Caki2 (cell line): Measurements from ENCODE around the gene TAS1R2. TPM values are rescaled to one million over a fixed set of nuclear protein-coding genes. Genes with fewer than 3 reads are reported as not detected.
"Not testable (repeated sequence)": the region's sequence is repeated elsewhere in the genome, so short reads cannot be mapped to it uniquely, and the experiment has no call there.

ENCODE experiments used
- DNase-seq: peaks from one replicate; pipeline ENCODE4 v3.0.0-alpha.2; 2015; ENCODE audit warnings: low read depth
- in situ Hi-C: cut with HindIII; loops from 2 replicates; pipeline ENCODE4 v1.10.0; 2016; ENCODE audit warnings: low sequenced_read_pairs, low pct_unique_long_range_greater_than_20kb, mixed read lengths
- total RNA-seq: library from RNA; depleted of rRNA; stranded (reverse); fragments of >200 nt; shearing (Covaris generic); gene quantifications from 2 replicates; pipeline ENCODE4 v1.2.3, GENCODE V29; 2014; ENCODE audit warnings: low replicate concordance

Gene TAS1R2
- total RNA-seq, 1 experiment from 2014 or later: not detected

DNA sequence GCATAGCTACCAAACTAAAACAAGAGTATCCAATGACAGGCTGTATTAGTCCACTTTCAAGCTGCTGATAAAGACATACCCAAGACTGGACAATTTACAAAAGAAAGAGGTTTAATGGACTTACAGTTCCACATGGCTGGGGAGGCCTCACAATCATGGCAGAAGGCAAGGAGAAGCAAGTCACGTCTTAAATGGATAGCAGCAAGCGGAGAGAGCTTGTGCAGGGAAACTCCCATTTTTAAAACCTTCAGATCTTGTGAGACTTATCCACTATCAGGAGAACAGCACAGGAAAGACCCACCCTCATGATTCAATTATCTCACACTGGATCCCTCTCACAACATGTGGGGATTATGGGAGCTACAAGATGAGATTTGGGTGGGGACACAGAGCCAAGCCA, 11.7 kb downstream of the TAS1R2 start:
- DNase-seq, in situ Hi-C loops: not testable (repeated sequence)

DNA sequence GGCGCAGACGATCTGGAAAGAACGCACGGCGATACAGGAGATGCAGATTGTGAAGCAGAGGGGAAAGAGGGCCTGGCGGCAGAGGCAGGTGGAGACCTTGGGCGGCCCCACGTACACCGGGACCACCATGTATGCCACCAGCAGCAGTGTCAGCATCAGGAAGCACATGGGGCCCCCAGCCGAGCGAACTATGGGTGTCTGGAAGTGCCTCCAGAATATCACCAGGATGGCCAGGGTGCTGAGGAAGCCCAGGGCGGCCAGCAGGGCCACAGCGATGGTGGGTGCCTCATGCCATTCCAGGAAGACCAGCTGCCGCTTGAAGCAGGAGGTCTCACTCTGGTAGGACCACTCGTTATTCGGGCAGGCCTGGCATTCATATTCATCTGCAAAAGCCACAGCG, 19.3 kb downstream of the TAS1R2 start:
- in situ Hi-C loops: no loop called here
- no peak for DNase-seq

DNA sequence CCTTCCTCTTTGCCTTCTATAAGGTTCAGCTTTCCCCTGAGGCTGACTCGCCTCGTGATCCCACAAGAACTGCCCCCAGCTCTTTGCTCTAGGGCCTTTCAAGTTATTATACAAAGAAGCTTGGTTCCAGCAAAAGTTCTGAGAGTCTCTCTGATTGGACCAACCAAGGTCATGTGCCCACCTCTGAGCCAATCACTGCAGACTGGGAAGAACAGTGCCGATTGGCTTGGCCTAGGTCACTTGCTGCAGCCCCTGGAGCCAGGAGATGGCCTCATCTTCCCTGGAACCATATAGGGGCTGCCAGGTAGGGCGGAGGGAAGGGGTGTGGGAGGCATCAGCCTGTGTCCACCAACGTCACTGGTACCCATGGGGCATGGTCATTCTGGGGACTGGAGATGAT, 22.8 kb downstream of the TAS1R2 start:
- DNase-seq: no peak
- in situ Hi-C loops: no loop called here

DNA sequence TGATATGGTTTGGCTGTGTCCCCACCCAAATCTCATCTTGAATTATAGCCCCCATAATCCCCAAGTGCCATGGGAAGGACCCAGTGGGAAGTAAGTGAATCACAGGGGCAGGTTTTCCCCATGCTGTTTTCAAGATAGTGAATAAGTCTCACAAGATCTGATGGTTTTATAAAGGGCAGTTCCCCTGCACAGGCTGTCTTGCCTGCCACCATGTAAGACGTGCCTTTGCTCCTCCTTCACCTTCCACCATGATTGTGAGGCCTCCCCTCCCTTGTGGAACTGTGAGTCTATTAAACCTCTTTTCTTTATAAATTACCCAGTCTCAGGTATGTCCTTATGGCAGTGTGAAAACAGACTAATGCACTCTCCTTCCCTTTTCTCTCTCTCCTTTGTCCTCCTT, 27.1 kb downstream of the TAS1R2 start:
- DNase-seq, in situ Hi-C loops: not testable (repeated sequence)

DNA sequence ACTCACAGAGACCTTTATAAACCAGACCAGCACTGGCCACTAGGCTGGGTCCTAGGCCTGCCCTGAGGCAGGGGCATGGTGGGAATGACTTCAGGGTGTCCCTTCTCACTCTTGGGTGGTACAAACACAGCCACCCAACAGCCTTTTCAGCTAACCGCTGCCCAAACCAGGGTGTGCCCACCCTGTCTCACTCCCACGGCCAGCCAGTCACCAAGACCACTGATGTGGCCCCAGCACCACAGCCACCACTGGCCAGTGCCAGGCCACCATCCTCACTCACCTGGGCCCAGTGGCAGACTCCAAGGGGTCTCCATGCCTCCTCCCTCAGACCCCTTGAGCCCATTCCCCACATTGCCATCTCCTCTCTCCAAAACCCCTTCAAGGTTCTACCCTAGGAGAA, 27.8 kb downstream of the TAS1R2 start:
- no peak for DNase-seq
- in situ Hi-C loops: no loop called here

DNA sequence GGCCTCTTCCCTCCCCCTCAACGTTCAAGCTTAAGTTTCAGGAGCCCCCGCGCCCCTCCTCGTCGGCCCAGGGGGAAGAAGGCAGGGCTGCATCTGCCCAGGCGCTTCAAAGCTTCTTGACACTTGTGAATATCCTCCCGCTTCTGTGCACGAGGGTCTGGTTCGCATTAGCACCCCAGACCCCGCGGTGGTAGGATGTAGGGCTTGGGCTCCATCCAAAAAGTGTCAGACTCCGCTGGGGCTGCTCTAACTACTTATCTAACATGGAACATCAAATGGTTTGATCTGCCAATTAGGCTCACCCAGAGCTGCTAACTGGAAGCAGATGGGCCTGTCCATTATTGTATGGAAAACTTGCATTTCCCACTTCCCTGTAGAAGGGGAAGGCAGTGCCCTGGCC, 28.9 kb downstream of the TAS1R2 start:
- no peak for DNase-seq
- in situ Hi-C loops: no loop called here

DNA sequence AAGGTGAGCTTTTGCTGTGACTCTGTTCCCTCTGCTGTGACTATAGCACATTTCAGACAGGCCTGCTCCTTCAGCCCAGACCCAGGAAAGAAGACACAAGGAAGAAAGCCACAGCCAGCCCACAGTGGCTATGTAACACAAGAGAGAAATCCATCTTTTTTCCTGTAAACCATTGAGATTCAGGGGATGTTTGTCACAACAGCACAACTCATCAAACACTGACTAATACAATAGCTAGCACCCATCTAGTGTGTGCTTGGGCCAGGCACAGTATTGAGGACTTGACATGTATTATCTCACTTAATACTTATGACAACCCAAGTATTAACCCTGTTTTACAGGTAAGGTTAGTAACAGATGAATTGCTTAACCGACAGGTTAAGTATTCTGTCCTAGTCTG, 29.8 kb downstream of the TAS1R2 start:
- in situ Hi-C loops: no loop called here
- no peak for DNase-seq

DNA sequence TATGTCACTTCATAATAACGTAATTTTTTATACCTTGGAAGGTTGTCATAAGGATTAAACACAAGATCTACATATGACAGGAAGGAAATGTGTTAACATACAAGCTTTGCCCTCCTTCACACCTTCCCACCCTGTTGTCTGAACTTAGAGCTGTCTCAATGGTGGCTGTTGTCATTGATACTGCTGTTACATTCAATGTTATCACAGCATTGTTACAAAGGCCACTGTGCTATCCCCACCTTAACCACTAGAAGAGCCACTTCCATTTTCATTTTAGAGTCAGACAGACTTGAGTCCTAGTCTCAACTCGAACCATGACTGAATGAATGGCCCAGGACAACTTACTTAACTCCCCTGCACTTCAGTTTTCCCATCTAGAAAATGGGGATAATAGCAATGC, 31.2 kb downstream of the TAS1R2 start:
- in situ Hi-C loops: no loop called here
- DNase-seq: no peak

DNA sequence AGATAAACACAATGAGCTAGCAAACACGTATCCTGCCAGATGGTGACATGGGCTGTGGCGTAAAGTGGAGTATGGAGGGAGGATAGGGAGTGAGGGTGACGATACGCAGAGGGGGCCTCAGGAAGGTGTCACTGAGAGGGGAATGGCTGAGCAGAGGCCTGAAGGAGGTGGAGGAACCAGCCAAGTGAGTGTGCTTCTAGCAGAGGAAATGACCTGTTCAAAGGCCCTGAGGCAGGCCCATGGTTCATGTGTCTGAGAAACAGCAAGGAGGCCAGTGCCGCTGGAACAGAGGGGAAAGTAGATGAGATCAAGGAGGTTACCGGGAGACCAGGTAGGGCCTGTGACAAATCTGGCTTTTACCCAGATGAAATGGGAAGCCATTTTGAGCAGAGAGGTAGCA, 36.0 kb downstream of the TAS1R2 start:
- in situ Hi-C loops: no loop called here
- no peak for DNase-seq

DNA sequence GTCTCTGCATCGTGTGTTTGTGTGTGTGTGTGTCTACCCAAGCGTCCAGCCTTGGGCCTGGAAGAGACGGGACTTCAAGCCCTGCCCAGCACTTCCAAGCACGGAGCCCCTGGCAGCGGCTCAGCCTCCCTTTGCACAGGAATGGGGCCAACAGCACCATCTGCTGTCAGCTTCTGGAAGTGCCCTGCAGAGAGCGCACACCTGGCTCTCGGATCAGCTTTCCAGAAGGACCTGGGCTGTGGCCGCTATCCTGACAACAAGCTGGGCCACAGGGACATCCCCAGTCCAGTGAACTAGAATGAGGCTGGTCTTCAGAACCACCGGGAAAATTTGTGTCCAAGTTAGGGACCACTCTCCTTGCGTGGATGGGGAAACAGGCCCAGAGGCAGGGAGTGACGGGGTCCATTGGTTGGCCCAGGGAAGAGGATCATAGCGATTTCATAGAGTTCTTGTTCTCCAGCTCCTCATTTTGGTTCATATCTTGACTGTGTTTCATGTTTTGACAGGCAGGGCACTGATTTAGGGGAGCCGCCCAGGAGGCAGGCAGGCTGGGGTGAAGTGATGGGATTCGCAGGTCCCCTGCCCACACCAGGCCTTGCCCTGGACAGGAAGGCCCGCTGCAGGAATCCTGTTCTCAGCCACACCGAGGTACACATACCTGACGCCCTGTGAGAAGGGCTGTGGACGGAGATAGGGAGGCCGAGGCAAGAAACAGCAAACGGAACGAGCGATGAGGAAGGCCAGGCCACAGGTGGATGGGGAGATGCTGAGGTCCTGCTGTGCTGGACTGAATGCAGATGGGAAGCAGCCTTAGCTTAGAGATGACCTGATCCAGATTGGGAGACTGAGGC, 38.4 kb downstream of the TAS1R2 start:
- DNase-seq: peak; percentile 47
- in situ Hi-C loops: no loop called here

DNA sequence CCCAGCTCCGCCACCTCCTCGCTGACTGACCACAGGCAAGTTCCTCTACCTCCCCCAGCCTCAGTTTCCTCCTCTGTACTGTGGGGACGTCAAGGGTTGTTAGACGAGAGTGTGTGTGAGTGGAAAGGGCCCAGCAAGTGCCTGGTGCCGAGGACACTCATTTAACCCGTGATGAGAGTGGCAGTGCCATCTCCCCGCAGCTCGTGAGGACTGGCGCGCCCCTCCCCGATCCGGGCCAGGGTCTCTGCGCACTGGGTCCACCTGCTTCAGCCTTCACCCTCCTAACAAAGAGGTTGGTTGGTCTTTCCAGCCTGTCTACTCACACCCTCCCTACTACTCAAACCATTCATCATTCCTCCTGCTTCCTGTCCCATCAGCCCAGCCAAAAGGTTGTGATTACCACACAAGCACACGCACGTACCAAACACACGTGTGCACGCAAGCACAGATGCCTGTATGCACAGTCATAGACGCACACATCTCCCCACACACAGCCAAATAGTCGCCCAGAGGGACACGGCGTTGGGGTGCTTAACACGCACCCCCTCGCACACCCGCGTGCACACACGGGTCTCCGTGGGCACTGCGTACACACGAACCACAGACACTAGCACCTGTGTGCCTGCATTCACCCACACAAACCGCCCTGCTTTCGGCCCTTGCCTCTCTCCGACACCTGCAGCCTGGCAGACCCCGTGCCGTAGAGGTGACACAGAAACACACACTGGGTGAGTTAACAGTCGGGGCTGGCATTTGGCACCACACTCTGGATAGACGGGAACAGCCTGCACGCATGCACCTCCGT, 39.3 kb downstream of the TAS1R2 start:
- no peak for DNase-seq
- in situ Hi-C loops: no loop called here

DNA sequence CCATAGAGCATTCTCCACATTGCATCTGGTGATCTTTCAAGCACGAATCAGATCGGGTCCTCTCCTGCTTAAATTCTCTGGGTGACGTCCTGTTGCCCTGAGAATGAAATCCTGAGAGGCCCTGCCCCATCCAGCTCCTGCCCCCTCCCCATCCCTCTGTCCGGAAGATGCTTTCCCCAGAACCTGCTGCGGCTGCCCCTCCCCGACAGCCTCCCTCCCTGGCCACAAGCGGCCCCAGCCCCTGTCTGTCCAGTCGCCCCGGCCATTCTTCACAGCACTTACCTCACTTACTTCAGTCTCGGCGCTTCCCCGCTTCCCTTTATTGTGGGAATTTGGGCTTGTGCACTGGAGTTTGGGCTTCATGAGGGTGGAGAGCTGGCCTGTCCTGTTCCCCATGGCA, 40.3 kb downstream of the TAS1R2 start:
- in situ Hi-C loops: no loop called here
- no peak for DNase-seq

DNA sequence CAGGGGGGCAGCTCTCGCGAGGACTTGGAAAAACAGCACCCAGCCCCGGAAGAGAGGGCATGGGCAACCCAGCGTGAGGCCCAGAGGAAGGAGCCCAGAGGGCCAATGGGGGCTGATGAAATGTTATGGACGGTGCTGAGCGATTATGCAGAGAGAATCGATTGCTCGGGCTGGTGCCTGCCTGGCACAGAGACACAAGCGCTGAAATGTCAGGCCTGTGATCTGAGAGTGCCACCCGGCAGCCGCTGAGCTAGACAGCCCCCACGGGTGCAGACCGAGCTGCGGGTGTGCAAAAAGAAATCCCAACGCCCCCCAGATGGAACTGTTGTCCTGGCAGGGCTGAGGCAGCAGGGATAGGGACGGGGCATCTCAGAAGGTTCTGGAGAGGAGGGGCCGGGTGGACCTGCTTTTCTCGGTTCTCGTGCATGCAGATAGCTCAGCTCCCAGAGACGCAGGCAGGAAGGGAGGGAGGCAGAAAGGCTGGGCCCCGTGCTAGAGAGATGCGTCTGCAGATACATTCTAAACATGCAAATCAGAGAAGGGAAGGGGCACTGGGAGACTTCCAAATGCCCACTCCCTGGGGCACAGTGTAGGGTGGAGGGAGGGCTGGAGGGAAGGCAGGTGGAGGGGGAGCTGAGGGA, 41.5 kb downstream of the TAS1R2 start:
- in situ Hi-C loops: no loop called here
- DNase-seq: no peak

DNA sequence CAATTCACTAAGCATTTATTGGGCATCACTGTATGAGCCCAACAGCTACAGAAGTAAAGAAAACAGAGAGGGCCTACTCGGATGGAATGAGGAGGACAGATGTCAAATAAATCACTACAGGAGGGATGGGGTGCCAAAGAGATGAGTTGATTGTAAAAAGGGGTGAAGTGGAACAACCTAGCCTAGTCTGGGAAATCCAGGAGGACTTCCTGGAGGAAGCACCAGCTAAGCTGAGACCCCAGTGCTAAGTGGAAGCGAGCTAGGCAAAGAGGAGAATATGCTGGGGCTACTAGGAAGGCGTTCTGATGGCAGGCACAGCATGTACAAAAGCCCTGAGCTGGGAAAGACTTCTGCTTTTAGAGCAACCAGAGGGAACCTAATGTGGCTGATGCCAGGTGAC, 42.1 kb downstream of the TAS1R2 start:
- in situ Hi-C loops: no loop called here

DNA sequence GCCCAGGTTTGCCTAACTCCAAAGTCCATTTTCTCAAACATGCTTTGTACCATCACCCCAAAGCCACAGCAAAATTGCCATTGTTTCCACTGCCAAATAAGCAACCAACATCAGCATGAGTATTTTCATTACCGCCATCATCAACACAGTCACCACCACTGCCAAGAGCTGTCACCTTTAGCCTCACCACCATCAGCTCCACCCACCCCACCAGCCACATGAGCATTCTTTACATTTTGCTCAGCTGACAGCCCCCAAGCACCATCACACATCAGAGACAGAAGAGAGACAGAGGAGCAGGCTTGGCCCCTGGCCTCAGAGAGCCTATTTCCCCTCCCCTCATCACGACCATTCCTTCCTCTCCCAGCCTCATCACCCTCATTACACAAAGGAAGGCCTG, 42.7 kb downstream of the TAS1R2 start:
- in situ Hi-C loops: no loop called here
- DNase-seq: no peak

More for the DNA sequence above, 42.1 kb downstream of the TAS1R2 start:
- DNase-seq: no peak

DNA sequence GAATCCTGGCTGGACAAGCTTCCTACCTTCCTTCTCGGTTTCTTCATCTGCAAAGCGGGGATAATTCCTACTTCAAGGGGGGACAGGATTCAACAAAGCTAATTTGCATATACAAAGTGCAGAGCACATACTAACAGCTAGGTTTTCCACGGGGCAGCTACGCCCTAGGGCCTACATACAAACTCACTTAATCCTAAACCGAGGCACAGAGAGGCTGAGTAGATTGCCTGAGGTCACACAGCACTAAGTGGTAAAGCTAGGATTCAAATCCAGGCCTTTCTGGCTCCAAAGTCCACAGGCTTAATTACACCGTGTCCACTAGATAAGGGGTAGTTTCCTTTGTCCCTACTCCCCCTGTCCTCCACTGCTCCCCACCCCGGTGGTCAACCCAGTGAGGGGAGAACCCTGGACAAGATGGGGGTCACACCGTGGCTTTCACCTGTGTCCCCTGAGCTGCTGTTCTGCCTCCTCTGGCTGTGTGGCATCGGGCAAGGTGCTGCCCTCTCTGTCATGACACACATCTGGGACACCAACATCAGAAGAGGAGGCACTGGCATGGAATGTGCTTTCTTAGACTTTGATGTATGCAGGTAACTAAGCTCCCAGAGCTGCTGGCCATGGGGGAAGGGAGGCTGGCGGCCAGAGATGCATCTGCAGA, 44.5 kb downstream of the TAS1R2 start:
- in situ Hi-C loops: no loop called here
- DNase-seq: no peak

DNA sequence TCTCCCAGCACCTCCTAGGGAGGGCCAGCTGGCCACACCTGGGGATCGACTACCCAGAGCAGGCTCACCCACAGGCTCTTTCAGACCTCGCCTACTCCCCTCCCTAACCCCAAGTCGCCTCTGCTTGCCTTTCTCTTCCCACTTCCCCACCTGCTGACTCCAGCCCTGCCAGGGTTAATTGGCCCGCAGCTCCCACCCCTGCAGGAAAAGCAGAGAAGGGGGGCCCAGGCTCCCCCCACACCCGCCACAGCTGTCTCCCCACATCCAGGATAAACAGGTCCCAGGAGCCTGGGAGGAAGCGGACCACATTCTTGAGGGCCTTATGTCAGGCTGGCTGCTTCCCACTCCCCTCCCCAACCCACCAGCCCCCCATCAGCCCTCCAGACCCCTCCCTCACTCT, 45.0 kb downstream of the TAS1R2 start:
- no peak for DNase-seq
- in situ Hi-C loops: no loop called here

DNA sequence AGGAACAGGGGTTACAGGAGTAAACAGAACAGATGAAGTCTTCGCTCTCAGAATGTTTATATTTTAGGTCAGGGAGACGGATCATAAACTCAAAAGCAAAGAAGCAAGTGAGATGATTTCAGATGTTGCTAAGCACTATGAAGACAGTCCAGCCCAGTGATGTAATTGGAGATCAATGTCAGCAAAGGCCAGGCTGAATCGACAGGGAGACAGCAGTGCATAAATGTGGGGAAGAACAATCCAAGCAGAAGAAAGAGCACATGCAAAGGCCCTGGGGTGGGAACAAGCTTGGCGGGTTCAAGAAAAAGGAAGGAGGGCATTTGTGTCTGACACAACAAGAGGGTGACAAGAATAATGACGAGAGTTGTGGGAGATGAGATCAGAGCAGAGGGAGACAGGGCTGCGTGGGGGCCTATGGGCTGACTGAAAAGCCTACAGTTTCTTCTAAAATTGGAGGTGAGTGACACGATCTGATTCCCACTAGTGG, 47.0 kb downstream of the TAS1R2 start:
- DNase-seq: no peak
- in situ Hi-C loops: no loop called here
